Stimulated activated CD4-positive, alpha-beta T cell treated with anti-CD3 and anti-CD28 coated beads, Interleukin-4, amount 100 ng/mL, for 24 hours (primary cell): ENCODE measurements around the gene DIAPH3.

Source experiments
- DNase-seq: peaks from one replicate; pipeline ENCODE4 v3.0.0-alpha.2; 2020

Gene DIAPH3

DNA sequence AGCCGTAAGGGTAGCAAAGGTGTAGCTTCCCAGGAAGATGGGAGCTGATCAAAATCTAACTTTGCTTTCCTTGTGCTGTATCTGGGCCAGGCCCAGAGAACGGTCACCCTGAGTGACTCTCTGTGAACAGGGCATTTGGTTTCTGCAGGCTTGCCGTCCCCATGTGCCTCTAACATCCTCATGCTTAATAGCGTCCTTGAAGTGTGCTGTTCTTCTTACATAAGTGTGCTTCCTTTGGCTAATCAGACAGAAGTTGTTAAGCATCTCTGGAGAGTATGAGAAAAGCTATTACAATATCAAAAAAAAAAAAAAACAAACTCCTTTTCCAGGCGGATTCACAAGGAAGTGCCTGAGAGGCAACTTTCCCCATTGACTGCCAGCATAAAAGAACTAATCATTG, 503.7 kb downstream of the DIAPH3 start:
- no peak for DNase-seq

DNA sequence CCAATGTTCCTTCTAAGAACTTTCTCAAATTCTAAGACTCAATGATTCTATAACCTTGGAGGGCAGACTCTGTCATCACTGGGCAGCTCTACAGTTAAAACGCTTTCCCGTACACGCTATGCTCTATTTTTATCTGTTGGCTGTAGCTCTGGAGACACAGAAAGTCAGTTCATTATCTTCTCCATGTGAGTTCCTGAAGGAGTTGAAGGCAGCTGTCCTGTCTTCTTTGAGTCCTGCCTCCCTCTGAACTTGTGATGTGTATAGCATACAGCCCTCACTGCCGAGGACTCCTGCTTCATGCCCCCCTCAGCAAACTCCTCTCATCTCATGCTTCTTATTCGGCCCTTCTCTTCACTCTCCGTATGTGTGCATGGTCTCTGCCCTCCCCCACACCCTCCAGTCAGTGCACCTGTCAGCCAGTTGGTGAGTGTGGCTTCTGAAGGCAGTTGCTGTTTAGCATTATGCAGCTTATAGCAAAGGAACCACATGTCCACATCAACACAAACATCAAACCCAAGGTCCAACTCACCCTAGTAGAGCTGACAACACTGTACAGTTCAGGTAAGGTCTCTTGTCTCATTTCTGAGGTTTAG, 504.9 kb downstream of the DIAPH3 start:
- no peak for DNase-seq

DNA sequence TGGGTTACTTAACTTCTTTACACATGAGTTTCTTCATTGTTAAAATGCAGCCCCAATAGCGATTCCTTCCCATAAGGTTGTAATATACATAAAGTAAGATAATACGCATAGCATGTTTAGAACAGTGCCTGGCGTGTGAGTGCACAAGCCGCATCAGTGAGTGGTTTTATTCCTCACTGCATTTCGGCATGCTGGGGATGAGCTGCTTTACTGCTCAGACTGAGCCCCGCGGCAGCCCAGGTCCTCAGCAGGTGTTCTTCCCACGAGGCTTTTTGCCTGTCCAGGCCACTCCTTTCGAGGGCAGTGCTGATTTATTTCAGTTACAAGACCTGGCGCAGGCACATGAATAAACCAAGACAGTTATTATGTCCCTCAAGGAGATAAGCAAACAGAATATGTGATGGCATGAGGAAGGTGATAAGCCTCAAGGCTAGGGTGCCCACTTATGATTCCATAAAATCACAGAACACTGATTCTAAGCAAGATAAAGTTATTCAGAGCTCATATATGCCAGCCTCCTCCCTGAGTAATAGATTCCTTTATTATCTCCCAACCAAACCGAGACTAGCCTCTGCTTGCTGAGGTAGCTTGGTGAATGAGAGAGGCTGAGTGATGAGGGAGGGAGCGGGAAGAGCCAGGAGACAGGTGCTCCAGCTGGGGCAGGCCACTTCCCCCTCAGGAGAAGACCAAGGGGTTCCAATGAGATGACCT, 505.5 kb downstream of the DIAPH3 start:
- no peak for DNase-seq

DNA sequence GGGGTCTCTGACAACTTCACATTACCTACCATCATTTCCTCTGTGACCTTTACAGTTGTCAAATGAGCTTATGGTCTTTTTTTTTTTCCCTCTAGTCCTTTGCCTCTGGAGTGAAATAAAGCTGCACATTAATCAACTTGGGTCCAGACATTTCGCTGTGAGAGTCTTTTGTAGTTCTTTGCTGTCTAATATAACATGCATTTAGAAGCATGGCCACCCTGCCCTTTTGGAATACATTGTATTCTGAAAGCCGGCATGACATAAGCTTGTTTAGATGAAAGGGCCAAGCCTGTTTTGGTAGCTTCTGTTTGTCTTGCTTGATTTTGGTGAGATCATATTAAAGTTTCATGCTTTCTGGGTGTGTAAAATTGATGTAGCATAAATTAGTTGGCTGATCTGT, 509.8 kb downstream of the DIAPH3 start:
- no peak for DNase-seq

DNA sequence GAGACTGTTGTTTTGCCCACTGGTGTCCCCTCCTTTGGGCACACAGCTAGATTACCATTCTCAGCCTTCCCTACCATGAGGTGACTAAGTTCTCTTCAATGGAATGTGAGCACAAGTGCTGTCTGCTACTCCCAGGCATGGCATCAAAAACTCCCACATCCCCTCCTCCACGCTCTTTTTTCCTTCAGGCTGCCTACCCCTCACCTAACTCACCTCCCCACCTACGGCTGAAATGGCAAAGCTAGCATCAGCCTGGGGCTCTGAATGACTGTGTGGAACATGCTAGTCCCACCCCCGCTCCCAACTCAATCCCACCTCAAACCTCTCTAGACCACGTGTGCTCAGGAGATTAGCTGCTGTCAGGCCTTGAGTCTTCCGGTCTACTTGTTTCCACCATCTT, 512.2 kb downstream of the DIAPH3 start:
- DNase-seq, result no peak

DNA sequence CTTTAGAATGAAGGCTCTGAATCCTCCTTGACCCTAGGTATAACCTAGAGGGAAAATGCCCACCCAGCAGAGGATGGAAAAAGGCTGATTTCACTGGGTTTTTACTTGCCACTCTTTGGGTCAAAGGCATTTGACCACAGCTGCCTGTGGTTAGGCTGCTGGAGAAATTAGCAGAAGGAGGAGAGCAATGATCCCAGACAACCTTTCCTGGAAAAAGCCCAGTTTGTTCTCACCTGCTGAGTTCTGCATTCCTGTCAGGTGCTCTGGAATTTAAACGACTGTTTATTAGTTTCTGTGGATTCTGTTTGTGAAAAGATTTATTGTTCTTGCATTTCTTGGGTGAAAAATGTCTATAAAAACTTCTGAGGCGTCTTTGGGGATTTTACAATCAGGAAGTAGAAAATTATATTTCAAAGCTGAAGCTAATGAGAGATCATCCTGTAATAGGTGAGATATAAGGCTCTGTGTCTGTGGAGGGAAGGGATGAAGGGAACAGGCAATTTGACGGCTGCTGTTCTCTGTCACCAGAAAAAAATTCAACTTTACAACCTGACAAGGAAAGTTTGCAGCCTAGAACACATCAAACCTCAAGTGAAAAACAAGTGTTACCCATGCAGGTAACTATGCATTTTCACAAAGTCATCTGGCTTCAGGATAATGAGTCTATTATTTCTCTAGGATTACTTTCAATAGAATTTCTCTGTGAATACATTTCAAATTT, 519.7 kb downstream of the DIAPH3 start:
- no peak for DNase-seq

DNA sequence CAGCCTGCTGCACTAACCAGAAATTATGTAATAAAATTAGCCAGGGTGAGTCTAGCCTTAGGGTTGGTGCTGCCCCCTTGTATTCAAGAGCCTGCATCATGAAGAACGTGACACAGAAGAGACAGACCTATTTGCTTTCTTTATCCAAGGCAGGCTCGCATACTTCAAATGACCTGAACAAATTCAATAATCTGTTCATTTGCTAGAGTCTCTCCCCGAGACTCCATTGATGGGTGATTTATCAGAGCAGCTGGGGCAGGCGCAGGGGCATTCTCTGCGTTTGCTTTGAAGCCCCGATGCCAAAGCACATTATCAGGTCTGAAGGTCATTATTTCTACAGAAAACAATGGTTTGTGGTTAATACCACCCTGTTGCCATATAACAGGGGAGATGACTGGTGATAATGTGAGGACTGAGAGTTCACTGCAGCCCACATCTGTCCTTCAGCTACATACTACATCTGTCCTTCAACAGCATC, 520.3 kb downstream of the DIAPH3 start:
- DNase-seq, result no peak

DNA sequence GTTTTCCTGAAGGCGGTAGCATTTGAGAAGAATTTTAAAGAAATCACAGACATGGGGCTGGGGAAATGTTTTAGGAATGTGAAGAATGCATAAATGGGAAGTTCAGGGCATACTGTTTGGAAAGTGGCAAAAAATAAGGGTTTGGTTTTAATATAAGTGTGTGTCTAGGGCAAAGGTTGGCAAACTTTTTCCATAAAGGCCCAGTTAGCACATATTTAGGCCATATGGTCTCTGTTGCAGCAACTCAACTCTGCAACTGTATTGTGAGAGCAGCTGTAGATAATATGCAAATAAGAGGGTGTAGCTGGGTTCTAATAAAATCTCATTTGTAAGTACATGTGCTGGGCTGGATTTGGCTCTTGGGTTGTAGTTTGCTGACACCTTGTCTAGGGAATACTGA, 521.9 kb downstream of the DIAPH3 start:
- DNase-seq, result no peak

DNA sequence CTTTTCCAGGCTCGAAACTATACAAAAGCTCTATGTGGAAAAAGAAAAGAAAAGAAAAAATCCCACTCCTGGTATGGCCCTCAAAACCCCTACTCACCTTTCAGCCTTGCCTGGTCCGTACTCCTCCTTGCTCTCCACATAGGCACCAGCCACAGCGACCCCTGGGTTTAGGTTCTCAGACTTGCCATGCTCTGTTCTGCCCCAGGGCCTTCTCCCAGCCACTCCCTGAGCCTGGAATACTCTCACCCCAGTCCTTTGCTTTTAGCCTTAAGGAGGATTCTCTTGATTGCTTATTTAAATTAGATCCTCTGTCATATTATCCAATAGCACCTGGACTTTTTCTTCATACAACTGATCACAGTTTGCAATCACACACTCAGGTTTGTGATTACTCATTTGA, 522.5 kb downstream of the DIAPH3 start:
- DNase-seq, result no peak

DNA sequence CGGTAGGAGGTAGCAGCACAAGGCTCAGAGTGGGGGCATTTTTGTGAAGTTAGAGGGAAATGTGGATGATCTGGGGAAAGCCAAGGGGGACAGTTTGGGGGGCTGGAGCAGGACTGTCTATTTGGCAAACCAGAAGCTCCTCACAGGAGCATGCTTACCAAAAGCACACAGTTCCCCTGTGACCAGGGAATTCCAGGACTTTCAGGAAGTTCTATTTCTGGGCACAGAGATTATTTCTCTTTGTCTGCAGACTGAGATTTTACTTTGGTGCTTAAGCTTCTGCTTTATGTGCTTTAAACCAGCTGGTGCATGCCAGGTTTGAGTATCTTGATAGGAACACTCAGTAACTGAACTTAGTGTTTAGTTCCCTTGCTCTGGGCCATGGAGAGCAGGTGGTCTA, 525.3 kb downstream of the DIAPH3 start:
- DNase-seq, result no peak

DNA sequence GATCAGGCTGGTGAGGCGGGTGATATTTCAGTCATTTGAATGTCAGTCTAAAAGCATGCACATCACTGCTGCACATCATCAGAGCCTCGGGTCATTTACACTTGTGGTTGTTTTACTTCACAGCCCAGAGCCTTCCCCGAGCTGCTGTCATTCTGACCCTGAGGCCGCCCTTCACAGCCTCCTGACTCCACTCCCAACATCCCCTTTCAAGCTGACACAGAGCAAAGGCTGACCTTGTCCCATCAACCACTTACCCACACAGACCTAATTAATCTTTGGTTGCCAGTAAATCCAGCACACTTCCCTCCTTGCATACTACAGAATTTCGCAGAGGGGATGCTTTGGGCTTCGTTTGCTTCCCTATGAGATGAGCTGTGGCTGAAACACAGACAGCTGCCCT, 528.1 kb downstream of the DIAPH3 start:
- DNase-seq, result no peak

DNA sequence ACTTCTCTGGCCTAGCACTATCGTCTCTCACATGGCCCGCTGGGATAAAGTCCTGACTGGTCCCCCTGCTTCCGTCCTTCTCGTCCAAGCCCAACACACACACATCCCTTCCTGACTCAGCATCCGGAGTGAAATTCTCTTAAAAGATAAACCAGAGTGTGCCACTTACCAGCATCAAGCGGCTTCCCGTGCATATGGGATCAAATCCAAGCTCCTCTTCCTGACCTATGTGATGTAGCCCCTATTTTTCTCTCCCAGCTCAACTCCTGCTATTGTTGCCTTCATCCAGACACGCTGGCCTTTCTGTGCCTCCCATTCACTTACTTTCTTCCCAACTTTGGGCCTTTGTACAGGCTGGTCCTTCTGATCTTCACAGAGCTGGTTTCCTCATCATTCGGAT, 530.4 kb downstream of the DIAPH3 start:
- DNase-seq, result no peak

DNA sequence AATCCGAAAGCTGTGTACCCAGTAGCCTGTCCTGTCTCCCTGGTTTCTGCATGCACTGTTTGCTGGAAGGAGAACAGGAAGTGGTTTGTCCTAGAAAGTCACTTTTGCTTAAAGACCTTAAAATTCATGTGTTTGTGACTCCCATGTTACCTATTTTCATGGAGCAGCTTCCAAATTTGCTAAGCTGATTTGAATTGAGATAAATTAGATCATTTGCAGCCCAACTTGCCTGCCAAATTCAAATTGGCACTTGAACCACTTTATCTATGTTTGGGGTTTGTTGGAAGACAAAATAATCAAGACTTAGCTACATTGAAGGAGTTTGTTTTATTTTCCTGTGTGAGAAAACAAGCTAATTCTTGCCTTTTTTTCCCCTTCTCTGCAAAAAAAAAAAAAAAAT, 532.5 kb downstream of the DIAPH3 start:
- DNase-seq, result no peak

DNA sequence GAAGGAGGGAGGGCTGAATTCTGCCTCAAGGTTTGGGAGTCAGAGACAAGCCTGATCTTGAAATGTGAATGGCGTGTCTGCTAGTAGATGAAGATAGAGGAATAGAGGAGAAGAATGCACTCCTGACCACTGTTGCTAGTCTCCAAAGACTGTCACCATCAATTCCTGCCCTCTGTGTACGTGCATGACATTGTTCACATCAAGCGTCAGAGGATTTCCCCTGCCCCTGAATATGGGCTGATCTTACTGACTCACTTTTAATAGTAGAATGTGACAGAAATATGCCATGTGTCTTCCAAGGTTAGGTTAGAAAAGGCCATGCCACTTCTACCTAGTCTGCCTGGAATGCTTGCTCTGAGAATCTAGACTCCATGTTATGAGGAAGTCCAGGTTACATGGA, 538.6 kb downstream of the DIAPH3 start:
- no peak for DNase-seq

DNA sequence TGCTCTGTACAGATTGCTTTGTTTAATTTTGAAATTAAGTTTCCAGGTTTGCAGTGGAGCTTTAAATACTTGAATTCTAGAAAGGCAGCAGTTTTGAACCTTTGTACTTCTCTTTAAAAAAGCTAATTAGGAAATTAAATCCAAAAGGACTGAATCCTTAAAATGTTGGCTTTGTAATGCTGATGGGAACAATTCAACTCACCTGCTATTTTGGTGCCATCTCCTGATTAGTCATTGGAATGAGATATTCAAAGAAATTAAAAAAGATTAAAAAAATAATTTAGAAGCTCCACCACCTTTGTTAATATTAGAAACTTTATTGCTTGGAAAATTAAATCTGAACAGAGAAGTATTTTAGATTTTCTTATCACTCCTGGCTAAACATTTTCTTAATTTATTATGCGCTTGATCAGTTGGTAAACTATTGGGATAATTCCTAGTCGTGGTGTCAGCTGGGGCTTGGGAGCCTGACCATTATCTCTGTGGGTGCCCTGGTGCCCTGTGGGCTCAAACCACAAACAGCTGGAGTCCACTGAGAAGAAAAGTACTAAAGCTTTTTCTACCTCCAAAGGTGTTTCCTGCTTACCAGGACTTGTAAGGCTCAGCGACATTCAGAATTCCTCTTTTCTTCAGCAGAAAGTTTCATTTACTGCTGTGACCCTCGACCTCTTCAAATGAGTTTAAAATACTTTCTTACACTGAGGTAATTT, 540.4 kb downstream of the DIAPH3 start:
- no peak for DNase-seq

DNA sequence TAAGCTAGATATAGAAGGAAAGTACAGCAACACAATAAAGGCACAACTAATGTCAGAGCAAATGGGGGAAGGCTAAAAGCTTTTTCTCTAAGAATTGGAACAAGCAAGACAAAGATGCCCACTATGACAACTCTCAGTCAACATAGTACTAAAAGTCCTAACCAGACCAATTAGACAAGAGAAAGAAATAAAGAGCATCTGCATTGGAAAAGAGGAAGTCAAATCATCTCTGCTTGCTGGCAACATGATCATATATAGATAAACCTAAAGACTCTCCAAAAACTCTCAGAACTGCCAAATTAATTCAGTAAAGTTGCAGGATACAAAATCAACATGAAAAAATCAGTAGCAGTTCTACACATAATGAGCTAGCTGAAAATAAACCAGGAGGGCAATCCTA, 542.0 kb downstream of the DIAPH3 start:
- no peak for DNase-seq
